Astrocyte (in vitro differentiated cells and primary cell): ENCODE data around the gene CDKN1A. TPM values are rescaled to one million over a fixed set of nuclear protein-coding genes. Genes with fewer than 3 reads are reported as not detected.

Source experiments
- DNase-seq: peaks from one replicate; pipeline ENCODE4 v3.0.0-alpha.2; 2010; ENCODE audit warnings: low read depth
- FAIRE-seq: peaks from 2 replicates; lab custom pipeline; 2011; peaks lifted over from hg19 to GRCh38; lab: Jason Lieb, UNC
- H2AFZ ChIP-seq: 2 replicates; pipeline ENCODE4 v1.6.0; 2012; ENCODE audit warnings: low read depth, low read length, inconsistent platforms
- H3K27ac ChIP-seq: 2 replicates; pipeline ENCODE4 v1.5.1; 2011; ENCODE audit warnings: low read depth, low read length, inconsistent platforms
- H3K27me3 ChIP-seq: 2 replicates; pipeline ENCODE4 v1.6.0; 2011; ENCODE audit warnings: low read length, inconsistent platforms; ENCODE audit not compliant: insufficient read depth
- H3K36me3 ChIP-seq: 2 replicates; pipeline ENCODE4 v1.5.1; 2011; ENCODE audit warnings: low read length, inconsistent platforms; ENCODE audit not compliant: insufficient read depth
- H3K4me1 ChIP-seq: 2 replicates; pipeline ENCODE4 v1.5.1; 2011; ENCODE audit warnings: low read length, inconsistent platforms; ENCODE audit not compliant: insufficient read depth
- H3K4me2 ChIP-seq: 2 replicates; pipeline ENCODE4 v1.6.0; 2012; ENCODE audit warnings: low read length, inconsistent platforms
- H3K4me3 ChIP-seq: 2 replicates; pipeline ENCODE4 v1.5.1; 2011; ENCODE audit warnings: low read depth, mild to moderate bottlenecking, low read length, inconsistent platforms; ENCODE audit not compliant: insufficient read depth
- H3K79me2 ChIP-seq: 2 replicates; pipeline ENCODE4 v1.6.0; 2012; ENCODE audit warnings: mild to moderate bottlenecking, low read length, inconsistent platforms; ENCODE audit not compliant: insufficient read depth
- H3K9ac ChIP-seq: 2 replicates; pipeline ENCODE4 v1.6.0; 2012; ENCODE audit warnings: mild to moderate bottlenecking, low read length, inconsistent platforms
- H3K9me3 ChIP-seq: 2 replicates; pipeline ENCODE4 v1.5.1; 2012; ENCODE audit warnings: low read depth, mild to moderate bottlenecking, low read length, inconsistent platforms; ENCODE audit not compliant: insufficient read depth
- H4K20me1 ChIP-seq: 2 replicates; pipeline ENCODE4 v1.6.0; 2012; ENCODE audit warnings: low read length, inconsistent platforms; ENCODE audit not compliant: insufficient read depth
- H3K27ac Mint-ChIP-seq: one replicate; pipeline ENCODE4 v1.8.0; 2021; ENCODE audit warnings: mild to moderate bottlenecking, mixed read lengths; ENCODE audit not compliant: unreplicated experiment
- H3K27me3 Mint-ChIP-seq: one replicate; pipeline ENCODE4 v1.8.0; 2021; ENCODE audit warnings: low read depth, mixed read lengths; ENCODE audit not compliant: unreplicated experiment
- H3K36me3 Mint-ChIP-seq: one replicate; pipeline ENCODE4 v1.8.0; 2021; ENCODE audit warnings: low read depth, mixed read lengths; ENCODE audit not compliant: unreplicated experiment
- H3K4me1 Mint-ChIP-seq: one replicate; pipeline ENCODE4 v1.8.0; 2021; ENCODE audit warnings: low read depth, mixed read lengths; ENCODE audit not compliant: unreplicated experiment
- H3K4me3 Mint-ChIP-seq: one replicate; pipeline ENCODE4 v1.8.0; 2021; ENCODE audit warnings: mild to moderate bottlenecking, moderate library complexity, mixed read lengths; ENCODE audit not compliant: unreplicated experiment
- H3K9me3 Mint-ChIP-seq: one replicate; pipeline ENCODE4 v1.8.0; 2021; ENCODE audit warnings: mild to moderate bottlenecking, mixed read lengths; ENCODE audit not compliant: unreplicated experiment
- CTCF ChIP-seq: IDR thresholded peaks from 2 replicates; pipeline ENCODE4 v1.5.1; 2011; ENCODE audit warnings: low read depth, mild to moderate bottlenecking, inconsistent platforms, low read length, moderate library complexity; ENCODE audit not compliant: insufficient read depth
- EZH2 ChIP-seq: IDR thresholded peaks from 2 replicates; pipeline ENCODE4 v1.6.1; 2012; ENCODE audit warnings: mild to moderate bottlenecking, low read length, inconsistent platforms; ENCODE audit not compliant: insufficient read depth
- total RNA-seq: library from RNA; stranded (reverse); gene quantifications from 2 replicates; pipeline ENCODE4 v1.2.1, GENCODE V29; 2021

CDKN1A gene
- total RNA-seq, 1 donor from 2014 or later = 1,014 TPM

- Histone ChIP-seq H3K9me3 (no peaks in the 10 kb centered on the region), H3K4me2 (no peak overlapping the region), H3K4me1 (peaks cover 3% of the 10 kb centered on the region), H3K27me3 (peaks cover 6% of the 10 kb centered on the region), H3K27ac (no peak overlapping the region), H4K20me1 (no peaks in the 10 kb centered on the region), H3K36me3 (no peaks in the 10 kb centered on the region), H3K79me2 (no peaks in the 10 kb centered on the region), H3K9ac (no peak overlapping the region), H3K4me3 (no peak overlapping the region), H2AFZ (no peak overlapping the region)
- H3K4me3 Mint-ChIP-seq = no peak overlapping the region
- H3K27me3 Mint-ChIP-seq = peaks cover 12% of the 10 kb centered on the region
- H3K36me3 Mint-ChIP-seq = no peaks in the 10 kb centered on the region
- no peaks in the 10 kb centered on the region for H3K9me3 Mint-ChIP-seq
- peaks cover 10% of the 10 kb centered on the region for H3K4me1 Mint-ChIP-seq
- DNase-seq (no peak), FAIRE-seq (no peak)
- H3K27ac Mint-ChIP-seq = no peak overlapping the region
- TF ChIP-seq CTCF = no peak
- TF ChIP-seq EZH2 = no peak
Measured at GRCh38 chr6:36649086-36649485, 29.4 kb upstream of the CDKN1A start.

GRCh38 chr6:36649701-36650484 lies 28.6 kb upstream of the CDKN1A start:
- no peak for FAIRE-seq
- H3K27ac Mint-ChIP-seq = no peak overlapping the region
- no peak overlapping the region for H3K4me2 ChIP-seq

More at GRCh38 chr6:36649701-36650484, 28.6 kb upstream of the CDKN1A start:
- H3K27me3 Mint-ChIP-seq = peaks cover 12% of the 10 kb centered on the region
- no peaks in the 10 kb centered on the region for H3K9me3 Mint-ChIP-seq
- Histone ChIP-seq H3K4me1 (no peaks in the 10 kb centered on the region), H3K27ac (no peak overlapping the region), H3K36me3 (no peaks in the 10 kb centered on the region), H3K79me2 (no peaks in the 10 kb centered on the region), H3K9me3 (no peaks in the 10 kb centered on the region), H2AFZ (no peak overlapping the region), H4K20me1 (no peaks in the 10 kb centered on the region), H3K4me3 (no peak overlapping the region), H3K9ac (no peak overlapping the region), H3K27me3 (peaks cover 6% of the 10 kb centered on the region)
- H3K36me3 Mint-ChIP-seq = no peaks in the 10 kb centered on the region
- DNase-seq = no peak
- peaks cover 11% of the 10 kb centered on the region for H3K4me1 Mint-ChIP-seq
- H3K4me3 Mint-ChIP-seq = no peak overlapping the region
- TF ChIP-seq CTCF (no peak), EZH2 (no peak)
